HL-60/S4 treated with phorbol 12-myristate 13-acetate at 8.2 ng/mL for 4 days and 3 days (cell line): Measurements from ENCODE around the gene PBOV1.

Experiments
- in situ Hi-C: fragments of 300-500 bp; cut with MboI; formaldehyde crosslinking; loops from 2 replicates; pipeline ENCODE4 v1.15.0; 2022; ENCODE audit warnings: low sequenced_read_pairs

Gene PBOV1

DNA sequence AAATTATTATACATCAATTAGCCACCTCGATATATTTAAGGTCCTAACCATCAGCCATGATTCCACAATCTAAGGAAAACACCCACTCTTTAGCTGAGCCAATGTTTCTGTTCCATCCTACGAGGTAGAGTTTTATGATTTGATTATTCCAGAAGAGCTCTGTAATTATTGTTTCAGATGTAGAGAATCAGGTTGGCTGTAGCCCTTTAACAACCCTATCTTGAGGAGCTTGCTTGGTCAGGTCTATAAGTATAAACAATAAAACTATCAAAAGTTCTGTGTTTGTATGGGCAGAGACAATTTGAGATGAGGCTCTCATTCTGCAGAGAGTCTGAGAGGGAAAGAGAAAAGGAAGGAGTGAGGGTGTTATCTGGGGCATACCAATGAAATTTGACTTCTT lies at the start of gene PBOV1:
PBOV1 (minus strand) TSS at position 43 of the 400 bp plus-strand sequence. CDS start 96 bp downstream, outside the sequence.
- in situ Hi-C loops, result no loop called here

DNA sequence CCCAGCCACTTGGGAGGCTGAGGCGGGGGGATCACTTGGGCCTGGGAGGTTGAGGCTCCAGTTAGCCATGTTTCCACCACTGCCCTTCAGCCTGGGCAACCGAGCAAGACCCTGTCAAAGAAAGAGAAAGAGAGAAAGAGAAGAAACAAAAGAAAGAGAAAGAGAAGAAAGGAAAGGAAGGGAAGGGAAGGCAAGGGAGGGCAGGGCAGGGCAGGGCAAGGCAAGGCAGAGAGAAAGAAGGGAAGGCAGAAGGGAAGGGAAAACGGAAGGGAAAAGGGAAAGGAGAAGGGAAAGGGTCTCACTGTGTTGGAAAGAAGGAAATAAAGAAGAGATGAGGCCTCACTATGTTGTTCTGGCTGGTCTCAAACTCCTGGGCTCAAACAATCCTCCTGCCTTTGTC lies 47.8 kb upstream of the PBOV1 start:
- in situ Hi-C loops, result no loop called here

DNA sequence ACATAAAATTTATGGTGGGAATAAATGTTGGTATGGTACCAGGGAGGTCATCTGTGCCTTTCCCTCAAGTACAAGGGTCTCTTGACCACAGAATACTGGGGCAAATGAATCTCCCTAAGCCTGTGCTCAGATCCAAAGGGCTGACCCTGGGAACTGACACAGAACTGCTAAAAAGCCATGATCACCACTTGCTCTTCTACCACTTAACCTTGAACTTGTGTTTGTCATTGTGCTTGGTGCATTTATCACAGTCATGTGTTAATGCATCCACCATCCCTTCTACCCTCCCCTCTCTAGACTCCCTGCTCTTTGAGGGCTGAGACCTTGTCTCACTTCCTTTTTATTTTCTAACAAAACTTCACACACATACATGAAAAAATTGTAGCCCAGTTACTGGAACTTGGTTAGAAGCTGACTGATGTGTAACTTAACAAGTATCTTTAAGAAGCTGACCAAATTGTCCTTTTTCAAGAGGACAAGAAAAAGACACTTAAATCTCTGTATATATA lies 46.1 kb upstream of the PBOV1 start:
- in situ Hi-C loops, result no loop called here

DNA sequence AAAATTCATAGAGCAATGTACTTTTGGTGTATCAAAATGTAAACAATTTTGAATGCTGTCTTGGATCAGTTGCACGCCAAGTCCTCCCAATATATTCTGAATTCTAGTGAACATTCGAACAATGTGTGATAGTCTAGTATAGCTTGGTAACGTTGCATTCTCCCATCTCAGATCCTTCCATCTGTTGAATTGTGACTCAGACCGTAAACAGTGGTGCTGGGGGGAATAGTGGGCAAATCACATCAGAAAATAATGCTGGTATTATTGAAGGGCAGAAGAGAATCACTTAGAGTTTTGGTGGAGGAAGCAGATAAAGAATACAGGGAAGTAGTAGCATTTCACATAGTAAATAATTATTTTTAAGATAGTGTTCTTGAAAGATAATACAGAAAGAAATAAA lies 45.7 kb upstream of the PBOV1 start:
- in situ Hi-C loops, result no loop called here

DNA sequence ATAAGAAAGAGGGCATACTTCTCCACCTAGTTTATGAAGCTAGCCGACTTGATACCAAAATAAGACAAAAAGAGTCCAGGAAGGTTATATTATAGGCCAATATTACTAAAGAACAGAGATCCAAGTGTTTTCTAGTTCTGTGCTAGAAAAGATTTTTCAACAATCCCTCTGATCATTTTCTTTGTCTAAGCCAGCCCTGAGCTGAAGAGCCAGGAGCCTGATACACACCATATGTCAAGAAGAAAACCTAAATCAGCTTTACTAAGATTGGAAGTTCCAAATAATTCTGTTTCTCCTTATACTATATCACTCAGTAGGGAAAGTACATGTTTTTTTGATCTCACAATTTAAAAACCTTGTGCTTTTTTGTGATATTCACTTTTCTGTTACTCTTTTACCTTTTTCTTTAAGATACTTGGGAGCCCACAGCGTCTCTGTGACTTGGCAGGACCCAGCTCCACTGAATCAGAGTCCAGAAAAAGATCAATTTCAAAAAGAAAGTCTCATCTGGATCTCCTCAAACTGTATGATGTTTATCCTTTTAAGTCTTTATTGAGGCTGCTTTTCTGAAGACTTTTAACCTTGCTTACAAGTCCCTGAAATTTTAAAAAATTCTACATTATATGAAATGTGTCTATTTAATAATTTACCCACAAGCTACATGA lies 43.0 kb upstream of the PBOV1 start:
- in situ Hi-C loops, result no loop called here

DNA sequence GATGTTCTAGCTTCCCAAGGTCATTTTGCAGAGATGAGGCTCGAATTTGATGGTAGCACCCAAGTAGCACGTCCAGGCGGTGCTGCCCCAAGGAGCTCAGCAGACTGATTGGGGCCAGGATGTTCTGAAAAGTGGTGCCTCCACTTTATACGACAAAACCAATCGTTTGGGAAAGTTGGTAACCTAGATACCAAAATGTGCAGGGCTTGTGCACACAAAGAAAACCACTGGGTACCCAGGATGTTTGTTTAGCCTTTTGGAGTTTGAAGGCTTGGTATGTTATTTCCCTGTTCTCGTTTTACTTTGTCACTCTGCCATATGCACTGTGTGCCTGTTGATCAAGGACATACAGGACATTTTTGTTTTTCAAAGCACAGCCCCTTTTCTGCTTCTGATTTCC lies 40.7 kb upstream of the PBOV1 start:
- in situ Hi-C loops, result no loop called here

DNA sequence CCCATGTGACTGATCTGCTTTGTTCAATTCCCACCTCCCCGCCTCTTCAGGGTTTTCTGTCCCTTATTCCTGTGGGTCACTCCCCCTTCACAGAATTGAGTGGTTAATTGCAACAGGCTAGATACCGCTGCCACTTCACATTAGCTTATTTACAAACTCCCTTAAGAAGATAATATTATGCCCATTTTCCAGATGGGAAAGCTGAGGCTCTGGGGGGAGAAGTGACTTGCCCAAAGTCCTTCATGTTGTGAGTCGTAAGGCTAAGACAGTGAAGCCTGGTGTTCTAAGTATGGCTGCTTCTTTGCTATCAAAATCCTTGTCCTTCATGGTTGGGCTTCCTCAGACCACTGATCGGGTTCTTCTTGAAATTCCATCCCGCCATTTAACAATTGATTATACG lies 39.9 kb upstream of the PBOV1 start:
- in situ Hi-C loops, result no loop called here

DNA sequence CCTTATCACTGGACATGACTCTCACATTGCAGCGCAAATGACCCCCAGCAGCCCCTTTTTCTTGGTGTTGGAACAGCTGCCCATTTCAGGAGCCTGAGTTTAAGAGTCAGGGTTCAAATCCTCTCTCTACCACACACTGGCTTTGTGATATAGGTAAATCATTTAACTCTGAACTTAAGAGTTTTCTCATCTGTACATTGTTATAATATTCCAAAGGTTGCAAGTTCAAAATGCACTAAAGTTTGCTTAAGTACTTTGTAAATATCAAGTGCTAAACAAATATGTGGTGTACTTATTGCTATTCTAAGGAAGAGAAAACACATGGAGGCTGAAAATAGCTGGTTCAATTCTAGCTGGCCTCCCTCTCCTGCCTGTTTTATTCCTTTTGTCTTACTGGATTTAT lies 39.3 kb upstream of the PBOV1 start:
- in situ Hi-C loops, result no loop called here

DNA sequence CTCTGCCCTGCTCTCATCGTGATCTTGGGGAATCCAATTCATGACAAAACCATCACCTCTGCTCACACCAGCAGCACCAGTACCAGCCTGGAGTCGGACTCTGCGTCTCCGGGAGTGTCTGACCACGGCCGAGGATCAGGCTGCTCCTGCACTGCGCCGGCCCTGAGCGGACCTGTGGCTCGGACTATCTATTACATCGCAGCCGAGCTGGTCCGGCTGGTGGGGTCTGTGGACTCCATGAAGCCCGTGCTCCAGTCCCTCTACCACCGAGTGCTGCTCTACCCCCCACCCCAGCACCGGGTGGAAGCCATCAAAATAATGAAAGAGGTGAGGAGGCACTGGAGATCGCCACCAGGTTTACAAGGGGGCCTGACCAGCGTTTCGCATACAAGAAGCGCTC lies 37.2 kb upstream of the PBOV1 start:
- in situ Hi-C loops, result no loop called here

DNA sequence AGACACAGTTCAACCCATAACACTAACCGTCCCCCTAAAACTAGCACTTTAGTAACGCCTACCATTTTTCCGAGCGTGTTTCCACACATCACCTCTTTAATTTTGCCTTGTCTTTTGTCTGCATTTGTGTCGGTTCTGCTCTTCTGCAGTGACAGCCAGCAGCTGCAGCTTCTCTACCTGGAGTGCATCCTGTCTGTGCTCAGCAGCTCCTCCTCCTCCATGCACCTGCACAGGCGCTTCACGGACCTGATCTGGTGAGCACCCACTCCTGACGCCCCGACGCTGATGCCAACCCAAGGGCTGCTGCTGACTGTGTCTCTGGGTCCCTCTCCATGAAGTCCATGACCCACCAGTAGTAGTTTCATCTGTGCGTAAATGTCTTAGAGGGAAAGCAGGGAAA lies 35.4 kb upstream of the PBOV1 start:
- in situ Hi-C loops, result no loop called here

DNA sequence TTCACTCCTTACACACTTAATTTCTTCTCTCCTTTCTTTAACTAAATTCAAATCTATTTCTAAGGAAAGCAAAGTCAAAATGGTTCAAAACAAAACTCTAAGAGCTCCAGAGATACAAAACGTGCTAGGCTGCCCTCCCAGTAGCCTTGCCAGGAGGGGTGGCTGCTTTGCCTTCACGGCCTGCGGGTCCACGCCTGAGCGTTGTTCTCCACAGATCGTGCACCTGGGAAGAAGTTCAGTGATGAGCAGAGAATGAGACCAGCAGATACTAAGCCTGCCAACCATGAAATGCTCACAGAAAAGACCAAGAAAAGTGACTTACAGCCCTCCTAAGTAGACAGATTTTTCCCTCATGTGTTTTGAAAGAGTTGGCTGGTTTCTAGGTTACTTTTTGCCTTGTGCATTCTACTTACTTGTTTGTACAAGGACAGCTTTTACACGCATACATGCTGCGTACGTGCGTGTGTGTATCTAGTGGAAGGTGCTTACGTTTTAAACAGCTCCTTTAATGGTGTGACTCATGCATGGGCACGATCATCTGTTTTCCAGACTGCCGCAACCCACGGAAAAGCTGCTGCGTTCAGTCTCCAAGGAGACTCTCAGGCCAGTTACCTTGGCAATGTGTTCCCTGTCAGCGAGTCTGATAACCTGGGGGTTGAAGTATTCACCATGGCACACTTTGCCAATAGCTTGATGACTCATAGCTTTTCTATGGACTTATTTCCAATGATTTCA lies 32.4 kb upstream of the PBOV1 start:
- in situ Hi-C loops, result no loop called here

DNA sequence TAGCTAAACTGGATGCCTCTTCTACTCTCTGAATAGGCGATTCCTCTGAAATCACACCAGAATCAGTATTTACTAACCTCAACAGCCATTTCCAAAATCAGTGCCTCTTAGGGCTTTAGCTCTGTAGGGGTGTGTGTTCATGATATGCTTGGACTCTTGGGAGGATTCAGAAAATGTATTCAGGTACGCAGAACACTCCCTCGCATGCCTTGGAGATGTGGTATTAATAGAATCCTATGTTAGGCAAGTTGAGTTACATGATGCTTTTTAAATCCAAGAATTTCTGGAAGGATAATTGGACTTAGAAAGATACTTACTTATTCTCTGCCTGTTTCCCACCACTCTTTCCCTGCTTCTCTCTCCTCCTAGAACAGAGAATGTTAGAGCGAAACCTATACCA lies 31.8 kb upstream of the PBOV1 start:
- in situ Hi-C loops, result no loop called here

DNA sequence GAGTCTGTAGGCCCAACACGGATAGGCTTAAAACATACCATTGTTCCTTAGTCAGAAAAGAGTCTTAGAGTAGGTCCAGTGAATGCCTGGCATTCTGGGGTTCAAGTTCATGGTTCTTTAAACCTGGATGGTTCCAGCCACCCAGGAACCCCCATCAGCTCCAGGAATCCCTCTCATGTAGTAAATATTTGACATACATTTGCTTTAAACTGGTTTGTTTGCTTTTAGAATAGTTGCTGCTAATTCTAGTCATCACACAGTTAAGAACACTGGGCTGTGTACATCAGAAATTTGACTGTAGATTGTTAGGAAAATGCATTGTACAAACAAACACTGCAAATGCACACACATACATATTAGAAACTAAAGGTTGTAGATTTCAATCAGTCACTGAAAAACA lies 30.6 kb upstream of the PBOV1 start:
- in situ Hi-C loops, result no loop called here

DNA sequence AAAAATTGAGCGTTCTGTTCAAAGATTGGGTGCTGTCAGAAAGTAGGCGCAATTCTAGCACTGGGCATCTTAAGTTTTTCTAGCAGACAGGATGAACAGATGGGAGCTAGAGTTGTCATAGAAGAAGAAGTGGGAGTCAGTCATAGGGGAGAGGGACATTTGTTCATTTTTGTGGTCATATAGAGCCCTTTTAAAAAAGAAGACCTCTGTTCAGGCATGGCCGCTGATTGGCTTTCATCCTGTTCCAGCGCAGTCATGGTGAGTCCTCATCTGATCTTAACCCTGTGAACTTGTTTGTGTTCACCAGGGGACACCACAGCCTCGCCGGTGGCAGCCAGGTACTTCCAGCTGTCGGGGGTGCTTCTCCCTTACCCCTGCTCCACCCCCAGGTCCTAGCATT lies 29.7 kb upstream of the PBOV1 start:
- in situ Hi-C loops, result no loop called here

DNA sequence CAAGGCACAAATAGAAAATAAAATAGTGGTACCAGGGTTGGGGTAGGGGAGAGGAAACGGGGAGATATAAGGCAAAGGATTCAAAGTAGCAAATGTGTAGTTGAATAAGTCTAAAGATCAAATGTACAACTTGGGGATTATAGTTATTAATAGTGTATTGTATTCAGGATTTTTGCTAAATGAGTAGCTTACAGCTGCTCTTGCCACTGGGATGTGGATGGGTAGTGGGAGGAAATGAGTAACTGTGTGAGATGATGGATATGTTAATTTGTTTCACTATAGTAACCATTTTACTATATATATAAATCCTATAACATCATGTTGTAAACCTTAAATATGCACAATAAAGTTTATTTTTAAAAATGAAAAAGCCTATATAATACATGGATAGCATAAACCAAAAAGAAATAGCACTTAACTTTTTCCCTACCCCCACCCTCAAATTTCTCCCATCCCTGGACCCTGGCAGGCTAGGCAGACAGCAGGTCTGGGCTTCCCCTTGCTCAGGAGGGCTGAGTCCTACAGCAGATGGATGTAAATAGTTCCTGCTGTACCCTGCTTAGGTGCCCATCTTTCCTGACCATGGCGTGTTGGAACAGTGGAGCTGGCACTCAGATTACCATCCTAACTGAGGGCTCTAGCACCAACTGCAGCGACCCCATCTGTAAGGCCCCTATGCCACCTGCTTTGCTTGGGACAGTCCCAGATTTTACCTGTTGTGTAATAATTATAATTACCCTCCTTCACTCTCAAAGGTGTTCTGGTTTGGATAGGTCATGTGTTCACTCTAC lies 28.6 kb upstream of the PBOV1 start:
- in situ Hi-C loops, result no loop called here

DNA sequence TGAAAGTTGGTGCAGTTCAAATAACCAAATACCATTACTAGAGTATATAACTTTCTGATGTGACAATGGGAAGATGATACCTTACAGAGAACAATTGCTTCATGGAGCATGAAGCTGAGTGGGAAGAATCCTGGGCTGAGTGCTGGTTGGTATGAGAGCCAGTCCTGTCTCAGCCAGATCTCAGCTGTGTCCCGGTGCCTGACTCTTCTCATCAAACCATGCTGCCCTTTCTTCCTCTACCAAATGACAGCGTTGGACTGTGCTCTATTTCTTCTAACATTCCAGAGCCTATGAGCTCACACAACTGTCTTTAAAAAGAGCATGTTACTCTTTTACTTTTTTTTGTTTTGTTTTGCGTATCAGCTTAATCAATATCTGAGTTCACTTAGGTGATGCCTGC lies 27.5 kb upstream of the PBOV1 start:
- in situ Hi-C loops, result no loop called here

DNA sequence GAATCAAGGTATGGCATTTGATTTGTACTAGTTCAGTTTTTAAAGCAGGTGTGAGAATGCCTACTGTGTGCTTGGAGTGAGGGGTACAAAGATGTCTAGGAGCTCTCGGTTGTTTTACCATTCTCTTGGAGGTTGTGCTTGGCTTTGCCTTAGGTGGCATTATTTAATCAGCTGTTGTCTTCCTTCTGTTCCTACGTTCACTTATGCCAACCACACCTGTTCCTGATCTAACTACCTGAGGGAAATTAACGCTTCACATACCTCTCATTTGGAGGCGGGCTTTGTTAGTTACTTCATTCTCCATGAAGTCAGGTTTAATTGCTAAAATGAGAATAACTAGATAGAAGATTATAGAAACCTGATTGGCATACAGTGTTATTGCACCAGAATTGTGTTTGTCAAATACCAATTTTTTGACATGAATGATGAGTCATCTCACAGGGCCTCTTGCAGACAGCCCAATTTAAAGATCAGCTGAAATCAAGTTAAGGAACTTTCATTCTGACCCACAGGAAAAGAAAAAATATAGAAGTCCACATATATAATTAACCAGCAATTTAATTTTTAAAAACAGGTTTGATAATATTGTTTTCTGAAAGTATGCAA lies 24.8 kb upstream of the PBOV1 start:
- in situ Hi-C loops, result no loop called here

DNA sequence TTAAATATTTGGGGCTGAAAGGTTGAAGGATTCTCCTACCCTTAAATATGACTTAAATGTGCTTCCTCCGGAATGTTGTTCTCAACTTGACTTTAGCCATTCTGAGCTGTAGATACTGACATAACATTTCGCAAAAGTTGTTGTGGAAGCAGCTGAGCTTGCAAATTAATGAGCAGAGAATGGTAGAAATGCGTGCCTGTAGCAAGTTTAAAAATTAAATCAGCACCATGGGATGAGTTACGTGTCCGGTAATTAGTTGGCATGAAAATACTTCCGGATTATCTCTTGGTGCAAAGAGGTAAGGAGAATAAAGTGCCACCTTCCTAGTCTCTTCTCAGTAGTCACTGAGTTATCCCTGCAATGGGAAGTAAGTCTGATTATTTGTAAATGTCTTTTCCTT lies 23.6 kb upstream of the PBOV1 start:
- in situ Hi-C loops, result no loop called here

DNA sequence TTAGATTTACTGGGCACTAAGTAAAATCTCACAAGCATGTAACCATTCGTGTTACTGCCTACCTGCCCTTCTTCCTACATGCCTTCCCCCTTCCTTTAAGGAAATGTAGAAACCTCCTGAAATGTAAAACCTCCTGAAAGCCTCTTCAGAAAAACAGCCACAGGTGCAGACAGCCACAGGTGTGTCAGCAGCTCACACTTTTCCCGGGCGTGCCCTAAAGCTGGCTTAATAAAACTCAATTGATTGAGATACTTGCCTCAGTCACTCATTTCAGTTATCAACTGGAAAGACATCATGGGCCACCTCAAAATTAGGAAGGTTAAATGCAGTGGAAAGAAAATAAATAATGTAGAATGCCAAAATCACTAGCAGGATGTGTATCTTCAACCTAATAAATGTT lies 23.1 kb upstream of the PBOV1 start:
- in situ Hi-C loops, result no loop called here

DNA sequence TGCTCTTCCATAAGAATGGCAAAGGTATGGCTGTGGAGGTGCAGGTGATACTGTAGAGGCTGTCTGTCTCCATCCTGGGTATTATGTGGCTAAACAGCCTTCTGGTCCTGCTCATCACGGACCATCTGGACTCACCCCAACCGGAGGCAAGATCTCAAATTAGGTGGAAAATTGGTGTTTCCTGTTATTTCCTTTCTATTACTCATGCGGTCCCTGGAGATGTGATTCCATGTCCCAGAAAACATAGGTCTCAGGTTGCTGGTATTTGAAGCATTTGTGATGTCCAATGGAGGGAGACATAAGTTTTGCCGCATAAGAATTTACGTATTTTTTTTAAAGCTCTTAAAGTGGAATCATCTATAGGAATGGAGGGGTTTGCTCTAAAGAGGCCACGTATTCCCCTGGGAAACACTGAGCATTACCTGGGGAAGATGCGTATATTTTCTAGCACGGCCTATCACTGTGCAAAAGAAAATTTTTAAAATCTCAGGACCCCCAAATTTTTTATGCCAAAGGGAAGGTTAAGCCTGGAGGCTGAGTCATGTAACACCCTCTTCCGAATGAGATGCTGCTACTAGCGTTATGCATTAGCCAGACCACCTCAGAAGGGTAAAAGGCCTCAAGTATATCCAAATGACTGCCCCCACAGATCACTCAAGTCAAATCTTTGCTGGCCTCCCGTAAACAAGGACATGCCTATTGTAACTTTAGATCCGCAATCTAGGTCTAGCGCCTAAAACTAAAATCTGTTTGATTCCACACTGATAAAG lies 22.4 kb upstream of the PBOV1 start:
- in situ Hi-C loops, result no loop called here

DNA sequence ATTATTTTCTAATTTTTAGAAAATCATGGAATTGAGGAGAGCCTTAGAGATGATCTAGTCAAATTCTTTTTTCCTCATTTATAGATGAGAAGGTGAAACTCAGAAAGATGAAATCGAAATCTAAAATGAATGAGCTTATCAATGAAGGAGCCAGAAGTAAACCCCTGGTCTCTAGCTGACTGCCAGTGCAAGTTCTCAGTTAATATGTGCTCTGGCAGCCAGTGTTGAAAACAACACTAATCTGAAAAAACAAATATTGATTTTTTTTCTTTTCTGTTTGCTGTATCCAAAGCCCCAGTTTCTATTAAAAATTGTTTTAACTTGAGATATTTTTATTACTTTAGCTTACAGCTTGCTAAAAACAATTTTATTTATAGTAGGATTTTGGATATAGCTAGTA lies 21.5 kb upstream of the PBOV1 start:
- in situ Hi-C loops, result no loop called here
